Suppressor macrophage treated with lipopolysaccharide for 1 hour (primary cell): Measurements from ENCODE around the gene LRRC74B.

ENCODE experiments used
- DNase-seq, 3 donors: peaks; one replicate each; pipeline ENCODE4 v3.0.0-alpha.2; 2020 to 2022

The LRRC74B gene

GRCh38 chr22:21104126-21104691, 58.5 kb downstream of the LRRC74B start:
- no peak for DNase-seq

GRCh38 chr22:21105294-21105693, 59.5 kb downstream of the LRRC74B start:
- no peak for DNase-seq

- no peak for DNase-seq
Observed at GRCh38 chr22:21106000-21106399, 60.3 kb downstream of the LRRC74B start.

DNA sequence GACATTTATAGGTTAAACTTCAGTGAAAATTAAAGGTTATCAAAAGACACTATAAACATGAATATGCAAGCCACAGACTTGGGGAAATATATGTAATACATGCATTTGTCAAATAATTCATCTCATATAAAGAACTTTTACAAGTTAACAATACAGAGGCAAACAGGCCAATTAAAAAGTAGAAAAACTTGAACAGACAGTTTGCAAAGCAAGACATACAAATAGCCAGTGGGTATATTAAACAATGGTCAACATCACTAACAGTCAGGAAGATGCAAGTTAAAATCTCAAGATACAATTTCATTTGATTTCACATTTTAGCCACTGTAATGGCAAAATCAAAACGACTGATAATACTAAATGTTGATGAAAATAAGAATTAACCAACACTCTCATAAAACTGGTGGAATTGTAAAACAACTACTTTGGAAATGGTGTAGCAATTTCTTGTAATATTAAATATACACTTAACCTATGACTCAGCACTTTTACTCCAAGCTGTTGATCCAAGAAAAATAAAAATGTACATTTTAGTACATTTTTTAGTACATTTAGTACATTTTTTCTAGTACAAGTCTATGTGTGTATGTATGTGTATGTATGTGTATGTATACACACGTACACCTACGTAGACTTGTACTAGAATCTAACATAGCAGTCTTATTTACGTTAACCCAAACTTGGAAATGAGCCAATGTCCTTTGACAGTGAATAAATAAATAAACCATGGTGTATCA, 62.8 kb downstream of the LRRC74B start:
- DNase-seq, result no peak
